HepG2 (cell line): ENCODE data around the gene VWCE. TPM values are rescaled to one million over a fixed set of nuclear protein-coding genes. Genes with fewer than 3 reads are reported as not detected.

Experiments used
- HDAC2 ChIP-seq: sonication (generic); formaldehyde crosslinking; IDR thresholded peaks from 2 replicates; pipeline ENCODE4 v1.4.0; 2020; ENCODE audit warnings: missing genetic modification reagents
- NBN ChIP-seq: fragments of 450-650 bp; conservative IDR thresholded peaks from 2 replicates; pipeline ENCODE4 v1.6.1; 2017
- NR2C2 ChIP-seq: sonication (generic); formaldehyde crosslinking; IDR thresholded peaks from 2 replicates; pipeline ENCODE4 v1.4.0; 2020; ENCODE audit warnings: missing genetic modification reagents, mild to moderate bottlenecking, moderate library complexity, borderline replicate concordance
- PHF20 ChIP-seq: sonication (generic); formaldehyde crosslinking; IDR thresholded peaks from 2 replicates; pipeline ENCODE4 v1.5.0; 2020; ENCODE audit warnings: mild to moderate bottlenecking, missing genetic modification reagents
- POGZ ChIP-seq: sonication (generic); formaldehyde crosslinking; IDR thresholded peaks from 2 replicates; pipeline ENCODE4 v1.4.0; 2020; ENCODE audit warnings: mild to moderate bottlenecking, missing genetic modification reagents
- REXO4 ChIP-seq: sonication (generic); formaldehyde crosslinking; IDR thresholded peaks from 2 replicates; pipeline ENCODE4 v1.8.0; 2022; ENCODE audit warnings: missing genetic modification reagents, mild to moderate bottlenecking, borderline replicate concordance
- SNAI1 ChIP-seq: sonication (generic); formaldehyde crosslinking; IDR thresholded peaks from 2 replicates; pipeline ENCODE4 v1.5.0; 2020; ENCODE audit warnings: mild to moderate bottlenecking, missing genetic modification reagents, borderline replicate concordance
- THYN1 ChIP-seq: sonication (generic); formaldehyde crosslinking; IDR thresholded peaks from 2 replicates; pipeline ENCODE4 v1.8.1; 2023; ENCODE audit warnings: low read depth, mild to moderate bottlenecking, moderate library complexity, missing genetic modification reagents, borderline replicate concordance
- TP53 ChIP-seq: sonication (generic); formaldehyde crosslinking; conservative IDR thresholded peaks from 2 replicates; pipeline ENCODE4 v1.4.0; 2020; ENCODE audit warnings: missing genetic modification reagents
- ZFP90 ChIP-seq: sonication (generic); formaldehyde crosslinking; IDR thresholded peaks from 2 replicates; pipeline ENCODE4 v1.8.0; 2022; ENCODE audit warnings: missing genetic modification reagents, mild to moderate bottlenecking, inconsistent platforms, borderline replicate concordance
- ZKSCAN5 ChIP-seq: sonication (generic); formaldehyde crosslinking; IDR thresholded peaks from 2 replicates; pipeline ENCODE4 v1.5.1; 2020; ENCODE audit warnings: mild to moderate bottlenecking, missing genetic modification reagents
- ZNF235 ChIP-seq: sonication (generic); formaldehyde crosslinking; IDR thresholded peaks from 2 replicates; pipeline ENCODE4 v1.8.1; 2023; ENCODE audit warnings: mild to moderate bottlenecking, missing genetic modification reagents, borderline replicate concordance
- ZNF891 ChIP-seq: sonication (generic); formaldehyde crosslinking; IDR thresholded peaks from 2 replicates; pipeline ENCODE4 v1.5.0; 2020; ENCODE audit warnings: mild to moderate bottlenecking, missing genetic modification reagents
- polyA plus RNA-seq, 8 experiments: library from polyadenylated mRNA; depleted of rRNA in 3 of 8; stranded (reverse) in 7 of 8; unstranded in 1 of 8; fragments of >200 nt; fragmentation: Illumina TruSeq in 4 of 8; extraction: Trizol in 4 of 8; gene quantifications; 2 replicates each; pipeline versions ENCODE4 v1.2.1 to v1.2.3, GENCODE V29; 2011 to 2016; ENCODE audit warnings: low read depth in 4 of 8, missing spikeins in 1 of 8, mixed read lengths in 1 of 8; ENCODE audit not compliant: insufficient read depth in 1 of 8
- total RNA-seq, 5 experiments: library from RNA; depleted of rRNA; stranded (reverse); fragments of >200 nt; fragmentation: Illumina TruSeq; extraction: Trizol; gene quantifications; 2 replicates each; pipeline ENCODE4 v1.2.3, GENCODE V29; 2016; ENCODE audit warnings: low read depth in 1 of 5
- TF ChIP-seq, protein P1 (sequence below): sonication (generic); formaldehyde crosslinking; conservative IDR thresholded peaks from 2 replicates; pipeline ENCODE4 v1.4.0; 2020; ENCODE audit warnings: missing genetic modification reagents
- TF ChIP-seq, protein P2 (sequence below): sonication (generic); formaldehyde crosslinking; IDR thresholded peaks from 2 replicates; pipeline ENCODE4 v1.5.0; 2020; ENCODE audit warnings: missing genetic modification reagents, mild to moderate bottlenecking, borderline replicate concordance
- TF ChIP-seq, protein P3 (sequence below), 2 experiments: sonication (generic) in 1 of 2; formaldehyde crosslinking in 1 of 2; IDR thresholded peaks; 2 replicates each; pipeline versions ENCODE4 v1.4.0 to v1.6.1; 2018 to 2020; ENCODE audit warnings: missing genetic modification reagents in 2 of 2, borderline replicate concordance in 1 of 2, low read depth in 1 of 2, mild to moderate bottlenecking in 1 of 2, missing biosample characterization in 1 of 2

Gene VWCE
- total and polyA plus RNA-seq, 2 of the 13 experiments (the other 11 are each of a cell fraction or from before 2014, with no cell fraction given), result 27.6 to 58.3 TPM

DNA sequence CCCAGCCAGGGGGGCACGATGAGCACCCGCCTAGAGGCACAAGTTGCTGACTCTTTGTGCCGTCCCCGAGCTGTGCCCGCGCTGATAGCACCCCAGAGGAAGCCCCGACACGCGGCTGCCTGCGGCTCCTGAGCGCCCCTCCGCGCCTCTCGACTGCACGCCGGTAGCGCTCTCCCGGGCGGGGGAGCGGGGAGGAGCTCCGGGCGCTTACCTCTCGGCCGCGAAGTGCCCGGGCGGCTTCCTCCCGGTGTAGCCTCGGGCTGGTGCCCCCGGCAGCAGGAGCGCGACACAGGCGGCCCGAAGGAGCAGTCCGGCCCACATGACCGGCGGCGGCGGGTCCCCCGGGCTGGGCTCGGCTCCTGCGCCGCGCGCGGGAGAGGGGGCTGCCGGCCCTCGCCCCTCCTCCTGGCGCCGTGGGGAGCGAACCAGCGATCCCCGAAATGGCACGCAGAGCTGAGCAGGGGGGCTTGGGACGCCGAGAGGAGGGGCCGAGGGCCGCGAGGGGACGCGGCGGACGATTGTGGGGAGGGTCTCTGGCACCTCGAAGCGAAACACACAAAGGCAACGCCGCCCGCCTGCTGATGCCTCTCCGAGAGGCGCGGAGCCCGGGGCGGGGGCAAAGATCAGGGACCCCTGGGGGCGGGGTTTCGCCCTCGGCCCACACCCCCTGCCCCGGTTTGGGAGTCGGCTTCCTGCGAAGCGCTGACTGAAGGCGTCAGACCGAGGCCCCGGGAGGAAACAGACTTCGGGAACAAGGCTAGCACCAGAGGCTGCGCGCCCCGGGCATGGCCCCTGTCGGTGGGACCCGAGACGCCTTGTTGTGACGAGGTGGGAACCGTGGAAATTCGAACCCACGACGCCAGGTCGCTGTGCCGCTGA, at the start of gene VWCE (continued):
- no peak for TF ChIP-seq THYN1 (CRISPR knock-in tag)
- TF ChIP-seq REXO4 (CRISPR knock-in tag), result no peak
- no peak for TF ChIP-seq ZKSCAN5 (CRISPR knock-in tag)
- no peak for TF ChIP-seq HDAC2 (CRISPR knock-in tag)
- TF ChIP-seq ZNF235, result 0 out of 2 replicates have a peak, but pooled peaks have one; percentile 64
- TF ChIP-seq SNAI1 (CRISPR knock-in tag), result no peak; the same call in 1 of the 2 replicates
- peak; percentile 26; the same call in 1 of the 2 replicates for TF ChIP-seq ZNF891 (CRISPR knock-in tag)
- peak; percentile 57; the same call in 1 of the 2 replicates for TF ChIP-seq PHF20 (CRISPR knock-in tag)
- TF ChIP-seq NBN, result no peak
- no peak for TF ChIP-seq TP53 (CRISPR knock-in tag)
- peak; percentile 53 for TF ChIP-seq NR2C2 (CRISPR knock-in tag)
- TF ChIP-seq, protein P1, sequence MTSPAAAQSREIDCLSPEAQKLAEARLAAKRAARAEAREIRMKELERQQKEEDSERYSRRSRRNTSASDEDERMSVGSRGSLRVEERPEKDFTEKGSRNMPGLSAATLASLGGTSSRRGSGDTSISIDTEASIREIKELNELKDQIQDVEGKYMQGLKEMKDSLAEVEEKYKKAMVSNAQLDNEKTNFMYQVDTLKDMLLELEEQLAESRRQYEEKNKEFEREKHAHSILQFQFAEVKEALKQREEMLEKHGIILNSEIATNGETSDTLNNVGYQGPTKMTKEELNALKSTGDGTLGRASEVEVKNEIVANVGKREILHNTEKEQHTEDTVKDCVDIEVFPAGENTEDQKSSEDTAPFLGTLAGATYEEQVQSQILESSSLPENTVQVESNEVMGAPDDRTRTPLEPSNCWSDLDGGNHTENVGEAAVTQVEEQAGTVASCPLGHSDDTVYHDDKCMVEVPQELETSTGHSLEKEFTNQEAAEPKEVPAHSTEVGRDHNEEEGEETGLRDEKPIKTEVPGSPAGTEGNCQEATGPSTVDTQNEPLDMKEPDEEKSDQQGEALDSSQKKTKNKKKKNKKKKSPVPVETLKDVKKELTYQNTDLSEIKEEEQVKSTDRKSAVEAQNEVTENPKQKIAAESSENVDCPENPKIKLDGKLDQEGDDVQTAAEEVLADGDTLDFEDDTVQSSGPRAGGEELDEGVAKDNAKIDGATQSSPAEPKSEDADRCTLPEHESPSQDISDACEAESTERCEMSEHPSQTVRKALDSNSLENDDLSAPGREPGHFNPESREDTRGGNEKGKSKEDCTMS, result no peak
- no peak for TF ChIP-seq POGZ (CRISPR knock-in tag)
- TF ChIP-seq, protein P2, sequence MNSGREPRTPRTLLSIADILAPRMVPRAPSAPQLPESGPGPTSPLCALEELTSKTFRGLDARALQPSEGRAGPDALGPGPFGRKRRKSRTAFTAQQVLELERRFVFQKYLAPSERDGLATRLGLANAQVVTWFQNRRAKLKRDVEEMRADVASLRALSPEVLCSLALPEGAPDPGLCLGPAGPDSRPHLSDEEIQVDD (CRISPR knock-in tag), result peak; percentile 39; the same call in 1 of the 2 replicates
- TF ChIP-seq, protein P3, sequence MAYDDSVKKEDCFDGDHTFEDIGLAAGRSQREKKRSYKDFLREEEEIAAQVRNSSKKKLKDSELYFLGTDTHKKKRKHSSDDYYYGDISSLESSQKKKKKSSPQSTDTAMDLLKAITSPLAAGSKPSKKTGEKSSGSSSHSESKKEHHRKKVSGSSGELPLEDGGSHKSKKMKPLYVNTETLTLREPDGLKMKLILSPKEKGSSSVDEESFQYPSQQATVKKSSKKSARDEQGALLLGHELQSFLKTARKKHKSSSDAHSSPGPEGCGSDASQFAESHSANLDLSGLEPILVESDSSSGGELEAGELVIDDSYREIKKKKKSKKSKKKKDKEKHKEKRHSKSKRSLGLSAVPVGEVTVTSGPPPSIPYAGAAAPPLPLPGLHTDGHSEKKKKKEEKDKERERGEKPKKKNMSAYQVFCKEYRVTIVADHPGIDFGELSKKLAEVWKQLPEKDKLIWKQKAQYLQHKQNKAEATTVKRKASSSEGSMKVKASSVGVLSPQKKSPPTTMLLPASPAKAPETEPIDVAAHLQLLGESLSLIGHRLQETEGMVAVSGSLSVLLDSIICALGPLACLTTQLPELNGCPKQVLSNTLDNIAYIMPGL (CRISPR knock-in tag; IDR thresholded peaks at IDR 0.05; ENCODE audit: borderline replicate concordance in 1 of 2, low read depth in 1 of 2), result peak in 1 of 2 experiments; percentile 25; a peak in 2 of 4 replicates
- 0 out of 2 replicates have a peak, but pooled peaks have one; percentile 48 for TF ChIP-seq ZFP90 (CRISPR knock-in tag)
